HG03039 (cell line): Measurements from ENCODE around the gene UNC50.

ENCODE experiments used
- ATAC-seq: cut with Tn5 transposase; IDR thresholded peaks from one replicate; pipeline ENCODE4 v1.9.1; 2021; ENCODE audit warnings: mild to moderate bottlenecking, moderate library complexity; ENCODE audit not compliant: unreplicated experiment

Gene UNC50, protein sequence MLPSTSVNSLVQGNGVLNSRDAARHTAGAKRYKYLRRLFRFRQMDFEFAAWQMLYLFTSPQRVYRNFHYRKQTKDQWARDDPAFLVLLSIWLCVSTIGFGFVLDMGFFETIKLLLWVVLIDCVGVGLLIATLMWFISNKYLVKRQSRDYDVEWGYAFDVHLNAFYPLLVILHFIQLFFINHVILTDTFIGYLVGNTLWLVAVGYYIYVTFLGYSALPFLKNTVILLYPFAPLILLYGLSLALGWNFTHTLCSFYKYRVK

GRCh38 chr2:98608116-98608961, at the start of gene UNC50, which contains the start of gene COA5:
TSS of gene UNC50 (plus strand) at chr2:98608589. CDS start at chr2:98609760, 1,171 bp downstream.
TSS of gene COA5 (minus strand) at chr2:98608512. CDS start at chr2:98608405, 107 bp downstream.
- ATAC-seq: peak; percentile 80

DNA sequence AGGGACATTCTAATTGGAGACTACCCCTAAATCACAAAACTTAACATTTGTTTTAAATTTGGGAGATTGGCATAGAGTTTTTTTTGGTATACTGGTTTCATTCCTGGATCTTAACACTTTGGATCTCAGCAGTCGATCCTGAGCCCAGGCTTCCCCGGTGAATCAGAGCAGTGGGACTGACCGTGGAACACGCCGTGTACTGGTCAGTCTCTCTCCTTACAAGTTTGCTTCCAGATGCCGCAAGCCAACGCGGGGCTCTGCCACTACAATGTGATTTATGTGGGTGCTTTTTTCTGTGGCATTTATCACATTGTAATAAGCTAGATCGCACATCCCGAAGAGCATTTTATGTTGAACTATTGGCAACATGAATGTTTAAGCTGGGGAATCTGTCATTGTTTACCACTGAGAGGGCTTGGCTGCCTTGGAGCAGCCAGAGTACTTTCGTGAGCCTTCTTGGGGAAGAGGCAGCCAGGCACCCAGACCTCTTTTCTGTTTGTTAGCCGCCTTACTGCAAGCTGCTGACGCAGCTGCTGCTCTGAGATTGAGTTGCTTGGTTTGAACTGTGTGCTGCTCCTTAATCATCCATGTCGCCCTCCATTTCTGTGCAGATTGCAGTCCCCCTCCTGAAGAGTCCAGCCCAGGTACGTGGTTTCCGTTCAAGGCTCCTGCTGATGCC, 49.4 kb upstream of the UNC50 start:
- ATAC-seq: no peak

DNA sequence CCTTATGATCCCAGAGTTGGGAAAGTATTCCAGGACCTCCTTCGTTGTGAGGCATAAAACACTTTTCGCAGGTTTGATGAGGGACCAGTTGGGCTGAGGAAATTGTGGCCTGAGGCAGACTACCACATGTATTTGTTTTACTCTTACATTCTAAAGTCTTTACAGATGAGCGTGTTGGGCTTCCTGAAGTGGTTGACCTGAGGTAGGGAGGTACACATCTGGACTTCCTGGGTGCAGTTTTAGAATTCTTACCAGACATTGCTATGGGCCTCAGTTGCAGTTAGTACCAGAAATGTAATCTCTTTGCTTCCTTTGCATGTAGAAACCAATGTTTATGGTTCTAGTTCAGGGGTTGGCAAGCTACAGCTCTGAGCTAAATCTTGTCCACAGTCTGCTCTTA, 48.8 kb upstream of the UNC50 start:
- ATAC-seq: no peak

GRCh38 chr2:98560256-98560771, 48.1 kb upstream of the UNC50 start:
- no peak for ATAC-seq

GRCh38 chr2:98561018-98561417, 47.4 kb upstream of the UNC50 start:
- ATAC-seq: no peak

DNA sequence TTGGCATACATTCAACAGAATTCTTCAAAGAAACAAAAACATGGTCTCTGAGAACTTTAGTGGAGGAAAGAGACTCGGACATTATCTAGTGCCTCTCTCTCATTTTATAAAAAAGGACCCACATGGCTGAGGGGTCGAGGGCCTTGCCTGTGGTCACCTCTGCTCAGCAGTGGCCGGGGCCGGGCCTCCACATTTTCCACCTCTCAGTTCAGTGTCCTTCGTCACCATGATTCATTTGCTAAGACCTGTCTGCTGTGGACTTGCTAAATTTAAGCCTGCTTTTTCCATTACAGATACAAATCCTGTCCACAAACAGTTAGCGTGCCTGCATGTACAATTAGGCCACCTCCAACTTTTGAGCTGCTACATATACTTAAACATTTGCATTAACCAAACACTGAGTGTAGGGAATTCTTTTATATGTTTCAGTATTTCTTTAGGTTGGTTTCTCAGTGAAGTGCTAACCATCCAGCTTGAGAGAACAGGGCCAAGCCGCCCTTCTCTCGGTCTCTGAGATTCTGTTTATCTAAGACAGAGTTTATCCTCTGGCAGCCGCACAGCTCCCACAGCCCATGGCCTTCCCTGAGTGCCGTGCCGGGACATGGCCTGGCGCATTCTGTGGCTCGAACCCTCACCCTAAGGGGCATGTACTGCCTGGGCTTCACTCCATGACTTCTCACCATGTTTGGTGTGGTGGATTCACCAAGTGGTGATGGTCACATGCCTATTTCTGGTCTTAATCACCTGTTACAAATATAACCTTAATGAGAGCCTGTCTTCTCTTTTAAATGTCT, 46.3 kb upstream of the UNC50 start:
- ATAC-seq: no peak

GRCh38 chr2:98563394-98563793, 45.0 kb upstream of the UNC50 start:
- ATAC-seq: no peak

DNA sequence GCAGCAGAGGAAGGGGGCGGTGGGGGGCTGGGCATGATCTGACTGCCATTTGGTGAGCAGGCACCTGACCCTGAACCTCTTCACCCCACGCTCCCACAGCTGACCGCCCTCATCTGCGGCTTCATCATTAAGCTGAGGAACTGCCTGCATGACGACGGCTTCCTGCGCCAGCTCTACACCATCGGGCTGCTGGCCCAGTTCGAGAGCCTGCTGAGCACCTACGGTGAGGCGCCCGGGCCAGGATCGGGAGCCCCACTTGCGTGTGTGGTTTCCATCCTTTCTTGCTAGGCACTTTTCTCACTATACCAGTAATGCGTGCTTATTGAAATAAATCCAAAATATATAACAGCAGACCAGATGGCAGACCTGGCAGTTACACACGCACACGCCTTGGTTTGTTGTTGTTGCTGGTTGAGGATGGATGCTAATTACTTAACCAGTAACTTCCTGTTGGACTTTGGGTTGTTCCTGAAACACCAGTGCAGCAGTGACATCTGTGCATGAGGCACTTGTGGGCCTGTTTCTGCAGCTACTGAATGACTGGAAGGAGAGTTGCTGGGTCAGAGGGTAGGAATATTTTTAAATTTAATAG, 43.8 kb upstream of the UNC50 start:
- ATAC-seq: no peak

DNA sequence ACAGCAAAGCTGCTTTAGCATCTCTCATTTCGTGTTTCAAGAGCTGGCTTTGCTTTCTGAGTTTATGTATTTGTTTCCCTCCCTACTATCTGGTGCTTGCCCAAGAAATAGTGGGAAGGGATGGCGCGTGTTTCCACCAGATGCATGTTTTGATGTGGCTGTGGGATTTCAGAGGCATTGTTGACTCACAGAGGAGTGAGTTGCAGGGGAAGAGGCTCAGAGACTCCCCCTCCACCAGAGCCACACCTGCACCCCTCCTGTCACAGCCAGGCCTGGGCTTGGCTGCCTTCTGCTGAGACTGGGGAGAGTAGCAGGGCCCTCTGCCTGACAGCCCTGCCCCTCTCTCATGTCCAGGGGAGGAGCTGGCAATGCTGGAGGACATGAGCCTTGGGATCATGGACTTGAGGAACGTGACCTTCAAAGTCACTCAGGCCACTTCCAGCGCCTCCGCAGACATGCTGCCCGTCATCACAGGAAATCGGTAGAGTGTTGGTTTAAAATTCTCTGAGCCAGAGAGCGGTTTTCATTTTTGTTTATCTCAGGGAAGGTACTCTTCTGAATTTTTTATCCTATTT, 43.0 kb upstream of the UNC50 start:
- ATAC-seq: no peak

DNA sequence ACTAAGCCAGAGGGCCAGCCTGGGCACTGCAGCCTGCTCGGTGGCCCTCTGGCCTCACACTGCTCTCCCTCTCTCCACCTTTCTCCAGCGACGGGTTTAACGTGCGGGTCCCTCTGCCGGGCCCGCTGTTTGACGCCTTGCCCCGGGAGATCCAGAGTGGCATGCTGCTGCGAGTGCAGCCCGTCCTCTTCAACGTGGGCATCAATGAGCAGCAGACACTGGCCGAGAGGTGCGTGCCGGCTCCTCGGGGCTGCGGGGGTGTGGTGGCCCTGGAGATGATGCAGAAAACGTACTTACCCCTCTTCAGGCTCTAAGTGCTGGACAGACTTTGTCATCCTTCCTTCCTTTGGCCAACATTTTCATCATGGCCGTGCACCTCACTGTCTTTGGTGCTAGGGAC, 42.4 kb upstream of the UNC50 start:
- ATAC-seq: no peak

GRCh38 chr2:98568161-98568956, 40.0 kb upstream of the UNC50 start:
- ATAC-seq: no peak

- no peak for ATAC-seq
Measured at GRCh38 chr2:98569197-98569793, 39.1 kb upstream of the UNC50 start.

DNA sequence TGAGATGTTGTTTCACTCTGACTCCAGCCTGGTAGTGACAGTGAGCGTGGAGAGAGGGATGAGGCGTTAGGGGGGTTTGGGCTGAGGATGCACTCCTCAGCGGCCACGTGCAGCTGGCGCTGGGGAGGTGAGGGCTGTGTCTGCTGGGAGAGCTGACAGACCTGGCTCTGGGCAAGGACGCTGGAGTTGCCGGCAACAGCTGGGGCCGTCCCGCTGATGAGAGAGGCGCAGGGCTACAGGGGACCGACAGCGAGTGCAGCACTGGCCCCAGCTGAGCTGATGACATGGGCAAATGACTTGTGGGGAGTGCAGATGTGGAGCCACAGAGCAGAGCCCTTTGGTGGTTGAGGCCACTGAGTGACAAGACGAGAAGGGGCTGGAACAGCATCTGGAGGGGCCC, 38.5 kb upstream of the UNC50 start:
- ATAC-seq: no peak

- ATAC-seq: no peak
Measured at GRCh38 chr2:98570356-98570755, 38.0 kb upstream of the UNC50 start.

- no peak for ATAC-seq
Measured at GRCh38 chr2:98571121-98571701, 37.2 kb upstream of the UNC50 start.

DNA sequence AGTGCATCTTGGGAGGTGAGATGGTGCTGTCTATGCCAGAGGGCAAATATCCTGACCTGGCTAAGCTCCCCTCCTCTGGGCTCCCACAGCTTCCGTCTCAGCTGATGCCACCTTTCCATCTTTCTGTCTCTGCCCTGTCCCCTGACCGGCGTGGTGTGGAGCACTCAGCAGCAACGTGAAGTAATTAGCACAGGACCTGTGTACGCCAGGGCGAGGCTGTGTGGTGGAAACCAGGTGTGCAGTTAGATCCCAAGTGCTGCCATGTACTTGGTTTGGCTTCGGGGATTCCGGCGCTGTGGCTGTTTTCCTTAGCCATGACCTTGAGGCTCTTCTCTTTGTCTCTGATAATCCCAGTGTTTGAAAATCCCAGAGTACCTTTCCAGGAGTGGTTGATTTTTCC, 36.6 kb upstream of the UNC50 start:
- no peak for ATAC-seq

DNA sequence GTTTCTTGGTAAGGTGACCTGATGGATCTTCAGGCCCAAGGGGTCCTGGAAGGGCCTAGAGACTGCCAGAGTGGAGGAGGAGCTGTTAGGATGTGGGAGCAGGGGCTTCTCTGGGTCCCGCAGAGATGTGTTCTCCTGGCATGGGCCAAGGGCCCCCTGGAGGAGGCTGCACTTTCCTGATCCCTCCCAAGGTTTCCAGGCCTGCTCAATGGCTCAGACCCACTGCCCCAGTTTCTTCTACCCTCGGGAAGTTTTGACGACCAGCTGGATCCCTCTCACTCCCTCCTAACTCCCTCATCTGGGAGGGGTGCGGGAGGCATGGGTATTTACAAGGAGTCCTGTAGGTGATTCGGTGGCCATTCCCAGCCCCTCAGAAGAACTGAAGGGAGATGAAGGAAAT, 36.2 kb upstream of the UNC50 start:
- ATAC-seq: no peak

- ATAC-seq: no peak
Measured at GRCh38 chr2:98572676-98573075, 35.7 kb upstream of the UNC50 start.
